Inferior parietal cortex (tissue), 1 donor: ENCODE results near the gene WDSUB1.

ENCODE experiments used
- DNase-seq: peaks from one replicate; pipeline ENCODE4 v3.0.0-alpha.2; 2016; ENCODE audit errors: extremely low spot score

Gene WDSUB1

DNA sequence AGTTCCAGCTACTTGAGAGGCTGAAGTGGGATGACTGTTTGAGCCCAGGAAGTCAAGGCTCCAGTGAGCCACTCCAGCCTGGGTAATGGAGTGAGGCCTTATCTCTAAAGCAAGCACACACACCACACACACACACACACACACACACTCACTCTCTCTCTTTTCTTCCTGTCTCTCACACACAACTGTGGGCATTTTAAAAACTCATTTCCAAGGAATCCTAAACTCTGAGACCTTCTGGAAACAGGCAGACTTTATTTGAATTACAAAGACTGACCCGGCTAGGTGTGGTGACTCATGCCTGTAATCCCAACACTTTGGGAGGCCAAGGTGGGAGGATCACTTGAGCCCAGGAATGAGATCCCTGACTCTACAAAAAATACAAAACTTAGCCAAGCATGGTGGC lies 21.3 kb downstream of the WDSUB1 start:
- no peak for DNase-seq

GRCh38 chr2:159262904-159263303 lies 23.6 kb downstream of the WDSUB1 start:
- DNase-seq, result no peak

DNA sequence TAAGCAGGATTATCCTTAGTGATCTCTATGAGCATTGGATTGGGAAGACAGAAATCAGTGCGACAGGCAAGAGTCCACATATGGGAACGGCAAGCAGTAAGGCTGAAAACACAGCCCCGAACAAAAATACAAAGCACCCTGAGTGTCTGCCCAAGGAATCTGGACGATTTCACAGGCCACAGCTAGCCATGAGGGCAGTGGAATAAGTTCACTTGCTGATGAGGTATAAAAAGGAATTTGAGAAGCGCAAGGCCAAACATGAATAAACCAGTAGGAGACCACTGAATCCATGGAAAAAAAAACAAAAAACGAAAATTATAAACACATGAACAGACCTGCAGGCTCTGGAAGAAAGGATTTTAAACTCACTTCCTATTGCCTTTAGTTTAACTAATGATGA lies 24.3 kb downstream of the WDSUB1 start:
- no peak for DNase-seq

GRCh38 chr2:159256159-159256558 lies 30.3 kb downstream of the WDSUB1 start:
- no peak for DNase-seq

DNA sequence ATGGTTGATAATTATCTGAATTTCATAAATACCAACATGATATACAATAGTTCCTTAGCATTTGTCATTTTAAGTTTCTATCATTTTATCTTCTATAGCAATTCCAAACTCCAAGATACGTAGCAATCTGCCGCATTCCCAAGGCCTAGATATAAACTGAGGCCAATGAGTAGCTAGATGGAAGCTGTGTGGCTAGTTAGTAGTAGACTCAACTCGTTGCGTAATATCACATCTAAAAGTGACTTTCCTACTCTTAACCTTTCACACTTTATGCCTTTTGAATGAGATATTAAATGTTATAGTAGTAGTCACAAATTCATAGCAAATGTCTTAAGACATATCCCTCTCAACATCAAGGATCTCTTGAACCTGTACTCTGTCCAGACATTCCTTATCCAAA lies 33.6 kb downstream of the WDSUB1 start:
- DNase-seq, result no peak

DNA sequence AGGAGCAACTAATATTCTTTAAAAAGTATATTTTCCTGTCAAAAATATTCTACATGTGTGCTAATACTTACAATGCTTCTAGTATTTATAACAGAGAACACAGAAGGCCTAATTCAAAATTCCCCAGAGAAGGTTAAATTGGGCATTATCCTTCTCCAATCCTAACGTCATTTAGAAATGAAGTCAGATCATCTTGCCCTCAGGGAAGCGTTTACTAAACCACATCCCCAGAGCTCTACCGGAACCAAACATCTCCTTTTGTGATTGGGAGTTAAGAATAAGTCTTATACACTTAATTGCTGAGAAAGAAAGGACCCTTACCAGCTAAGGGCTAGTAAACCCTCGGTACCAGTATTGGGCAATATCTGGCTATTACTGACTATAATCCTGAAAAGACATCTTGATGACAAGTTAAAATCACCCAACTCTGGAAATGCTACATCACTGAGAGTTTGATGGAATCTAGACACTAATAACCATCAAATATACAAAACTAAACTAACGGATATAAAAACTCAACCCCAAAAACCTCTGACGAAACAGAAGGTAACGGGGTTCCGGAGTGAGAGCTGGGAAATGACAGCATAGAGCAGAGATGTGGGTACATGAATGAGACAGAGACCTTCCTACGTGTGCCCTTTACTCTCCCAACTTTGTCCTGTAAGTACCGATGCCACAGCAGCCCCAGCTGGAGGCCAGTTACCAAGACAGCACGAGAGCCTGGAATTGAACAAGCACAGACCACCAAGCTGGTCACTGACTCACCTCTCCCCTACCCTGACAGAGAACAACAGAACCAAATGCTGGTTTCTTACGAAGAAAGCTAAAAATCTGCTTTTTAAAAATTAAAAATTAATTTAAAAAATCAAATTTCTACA lies 35.0 kb downstream of the WDSUB1 start:
- no peak for DNase-seq

DNA sequence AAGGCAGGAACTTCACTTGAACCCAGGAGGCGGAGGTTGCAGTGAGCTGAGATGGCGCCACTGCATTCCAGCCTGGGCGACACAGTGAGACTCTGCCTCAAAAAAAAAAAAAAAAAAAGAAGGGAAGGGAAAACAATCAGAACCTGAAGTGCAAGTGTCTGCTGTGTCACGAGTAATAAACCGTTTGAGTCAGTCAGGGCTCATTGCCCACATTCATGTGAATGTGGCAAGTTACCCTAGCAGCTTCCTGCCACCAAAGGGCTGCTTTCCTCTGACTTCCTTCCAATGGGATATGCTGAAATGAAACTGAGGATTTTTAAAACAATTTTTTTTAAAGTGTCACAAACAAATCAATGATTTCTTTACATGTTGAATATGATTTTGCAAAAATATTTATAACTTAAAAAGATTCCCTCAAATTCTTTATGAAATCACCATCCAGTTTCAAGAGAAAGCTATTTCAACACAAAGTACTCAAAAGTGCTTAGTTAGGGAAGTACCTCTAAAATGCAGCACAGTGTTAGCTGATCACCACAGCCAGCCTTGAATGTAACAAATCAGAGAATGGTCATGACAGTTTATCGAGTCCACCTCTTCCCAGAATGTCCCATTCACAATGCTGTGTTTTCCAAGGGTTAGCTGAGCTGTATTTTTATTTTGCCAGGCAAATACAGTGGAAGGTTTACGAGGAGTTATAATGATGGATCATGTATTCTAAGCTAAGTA lies 36.4 kb downstream of the WDSUB1 start:
- DNase-seq, result peak; percentile 66

DNA sequence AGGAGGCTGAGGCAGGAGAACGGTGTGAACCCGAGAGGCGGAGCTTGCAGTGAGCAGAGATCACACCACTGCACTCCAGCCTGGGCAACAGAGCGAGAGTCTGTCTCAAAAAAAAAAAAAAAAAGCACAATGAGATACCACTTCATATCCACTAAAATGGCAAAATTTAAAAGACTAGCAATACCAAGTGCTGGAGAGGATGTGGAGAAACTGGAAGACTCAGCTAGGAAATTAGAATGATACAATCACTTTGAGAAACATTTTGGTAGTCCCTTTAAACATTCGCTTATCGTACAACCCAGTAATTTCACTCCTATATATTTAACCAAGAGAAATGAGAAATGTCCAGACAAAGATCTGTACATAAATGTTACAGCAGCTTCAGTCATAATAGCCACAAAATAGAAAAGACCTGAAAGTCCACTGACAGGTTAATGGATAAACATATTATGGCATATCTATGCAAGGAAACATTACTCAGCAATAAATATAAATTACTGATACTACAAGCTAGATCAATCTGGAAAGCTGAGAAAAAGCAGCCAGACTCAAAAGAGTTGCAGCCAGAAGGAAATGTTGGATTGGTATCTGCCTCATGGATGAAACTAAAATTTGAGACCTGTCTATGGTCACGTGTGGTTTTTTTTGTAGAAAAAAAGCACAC lies 40.0 kb downstream of the WDSUB1 start:
- no peak for DNase-seq

- no peak for DNase-seq
Measured at GRCh38 chr2:159243529-159243928, 43.0 kb downstream of the WDSUB1 start.

DNA sequence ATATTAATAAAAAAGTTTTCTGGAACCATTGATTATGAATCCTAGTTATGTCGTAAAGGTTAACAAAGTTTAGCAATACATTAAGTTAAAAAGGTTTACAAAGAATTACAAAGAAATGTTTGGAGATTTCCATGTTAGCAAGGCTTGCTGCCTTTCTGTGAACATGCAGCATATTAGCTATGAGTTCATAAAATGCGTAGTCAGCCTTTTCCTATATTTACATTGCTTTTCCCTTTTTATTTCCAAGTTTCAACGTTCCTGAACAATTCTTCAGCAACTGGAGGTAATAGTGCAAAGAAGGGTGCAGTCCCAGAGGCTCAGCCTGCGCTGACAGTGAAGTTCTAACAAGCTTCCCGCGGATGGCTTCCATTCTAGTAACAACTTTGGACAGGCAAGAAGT lies 51.6 kb downstream of the WDSUB1 start:
- DNase-seq, result no peak

- DNase-seq, result no peak
Measured at GRCh38 chr2:159232456-159233170, 53.9 kb downstream of the WDSUB1 start.

DNA sequence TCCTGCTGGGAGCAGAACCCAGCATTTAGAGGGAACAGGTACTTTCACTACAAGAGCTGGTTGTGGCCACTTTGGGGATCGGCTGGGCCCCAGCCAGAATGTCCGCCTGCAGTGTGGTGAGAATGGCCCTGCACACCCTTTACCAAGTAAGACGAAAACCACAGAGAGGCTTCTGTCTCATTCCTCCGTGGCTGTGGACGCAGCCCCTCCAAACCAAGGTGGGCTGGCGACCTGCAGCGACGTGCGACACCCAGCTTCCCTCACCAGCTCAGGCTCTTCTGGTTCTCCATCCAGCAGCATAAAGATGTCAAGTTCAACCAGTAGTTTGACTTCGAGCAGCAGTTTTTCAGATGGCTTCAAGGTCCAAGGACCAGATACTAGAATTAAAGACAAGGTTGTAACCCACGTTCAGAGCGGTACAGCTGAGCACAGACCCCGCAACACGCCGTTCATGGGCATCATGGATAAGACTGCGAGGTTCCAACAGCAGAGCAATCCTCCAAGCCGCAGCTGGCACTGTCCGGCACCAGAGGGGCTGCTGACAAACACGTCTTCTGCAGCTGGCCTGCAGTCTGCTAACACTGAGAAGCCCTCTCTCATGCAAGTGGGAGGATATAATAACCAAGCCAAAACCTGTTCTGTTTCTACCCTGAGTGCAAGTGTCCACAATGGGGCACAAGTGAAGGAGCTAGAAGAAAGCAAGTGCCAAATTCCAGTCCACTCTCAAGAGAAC lies 56.2 kb downstream of the WDSUB1 start:
- no peak for DNase-seq

DNA sequence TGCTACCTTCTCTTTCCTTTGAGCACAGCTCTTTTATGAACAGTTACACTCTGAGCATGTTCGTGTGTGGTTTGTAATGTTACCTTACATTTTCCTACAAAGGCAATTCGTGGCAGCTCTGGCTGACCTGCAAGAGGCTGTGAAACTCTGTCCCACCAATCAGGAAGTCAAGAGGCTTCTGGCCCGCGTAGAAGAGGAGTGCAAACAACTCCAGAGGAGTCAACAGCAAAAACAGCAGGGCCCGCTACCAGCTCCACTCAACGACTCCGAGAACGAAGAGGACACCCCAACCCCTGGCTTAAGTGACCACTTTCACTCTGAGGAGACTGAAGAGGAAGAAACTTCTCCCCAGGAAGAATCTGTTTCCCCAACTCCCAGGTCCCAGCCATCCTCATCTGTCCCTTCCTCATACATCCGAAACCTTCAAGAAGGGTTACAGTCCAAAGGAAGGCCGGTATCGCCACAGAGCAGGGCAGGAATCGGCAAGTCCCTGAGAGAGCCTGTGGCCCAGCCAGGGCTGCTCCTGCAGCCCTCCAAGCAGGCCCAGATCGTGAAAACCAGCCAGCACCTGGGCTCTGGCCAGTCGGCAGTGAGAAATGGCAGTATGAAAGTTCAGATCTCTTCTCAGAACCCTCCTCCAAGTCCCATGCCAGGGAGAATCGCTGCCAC lies 56.9 kb downstream of the WDSUB1 start:
- no peak for DNase-seq

GRCh38 chr2:159228081-159228581 lies 58.4 kb downstream of the WDSUB1 start:
- no peak for DNase-seq

- DNase-seq, result no peak
Measured at GRCh38 chr2:159227467-159227866, 59.0 kb downstream of the WDSUB1 start.

DNA sequence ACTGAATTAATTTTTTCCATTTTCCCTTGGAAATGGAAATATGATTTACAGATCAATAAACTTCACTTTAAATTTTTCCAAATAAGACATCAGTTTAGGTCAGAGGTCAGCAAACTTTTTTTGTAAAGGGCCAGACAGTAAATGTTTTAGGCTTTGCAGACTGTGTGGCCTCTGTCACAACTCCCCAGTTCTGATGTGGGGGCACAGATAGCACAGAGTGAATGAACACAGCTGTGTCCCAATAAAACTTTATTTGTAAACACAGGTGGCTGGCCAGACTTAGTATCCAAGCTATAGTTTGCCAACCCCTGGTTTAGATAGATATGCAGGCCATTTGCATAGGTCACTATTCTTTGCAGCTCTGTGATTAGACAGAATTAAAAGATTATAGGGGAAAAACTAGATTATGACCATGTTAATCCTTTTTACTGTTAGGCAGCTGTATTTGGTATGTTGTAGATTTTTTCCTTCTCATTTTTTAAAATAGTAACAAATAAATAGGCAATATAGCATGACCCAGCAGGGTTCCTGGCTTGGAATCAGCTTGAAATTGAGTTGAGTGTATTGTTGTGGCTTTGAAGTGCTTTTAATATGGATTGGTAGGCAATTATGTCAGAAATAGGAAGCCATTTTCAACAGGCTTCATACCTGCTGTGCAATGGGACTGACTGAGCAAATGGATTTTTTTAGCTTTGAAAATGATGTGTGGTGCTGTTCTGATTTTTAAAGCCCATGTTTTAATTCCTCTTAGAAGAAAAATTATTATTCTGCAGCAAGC lies 59.7 kb downstream of the WDSUB1 start:
- DNase-seq, result no peak

- no peak for DNase-seq
Measured at GRCh38 chr2:159226059-159226461, 60.4 kb downstream of the WDSUB1 start.

GRCh38 chr2:159225025-159226016 lies 61.2 kb downstream of the WDSUB1 start:
- DNase-seq, result no peak
